ENCODE measurements around the gene ASCC1.

DNA sequence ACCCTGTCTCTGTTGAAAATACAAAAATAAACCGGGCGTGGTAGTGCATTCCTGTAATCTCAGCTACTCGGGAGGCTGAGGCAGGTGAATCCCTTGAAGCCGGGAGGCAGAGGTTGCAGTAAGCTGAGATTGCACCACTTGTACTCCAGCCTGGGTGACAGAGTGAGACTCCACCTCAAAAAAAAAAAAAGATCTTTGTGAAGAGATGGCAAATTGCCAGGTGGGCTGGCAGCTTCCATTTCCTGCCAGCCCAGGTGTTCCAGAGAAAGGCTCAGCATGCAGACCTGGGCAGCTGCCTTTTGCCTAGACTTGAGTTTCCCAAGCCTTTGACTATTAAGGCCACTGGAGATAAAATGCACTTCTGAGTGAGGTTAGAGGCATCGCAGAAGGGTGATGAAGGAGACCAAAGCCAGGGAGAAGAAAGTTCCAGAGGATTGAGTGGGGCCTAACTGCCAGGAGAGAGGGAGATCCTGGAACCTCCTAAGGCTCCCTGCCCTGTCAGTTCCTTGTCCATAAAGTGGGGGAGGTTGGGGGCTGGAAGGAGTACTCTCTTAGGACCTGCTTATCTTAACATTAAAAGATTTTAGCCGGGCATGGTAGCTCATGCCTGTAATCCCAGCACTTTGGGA is 47.7 kb upstream of the ASCC1 start:
- TF ChIP-seq, protein P1, sequence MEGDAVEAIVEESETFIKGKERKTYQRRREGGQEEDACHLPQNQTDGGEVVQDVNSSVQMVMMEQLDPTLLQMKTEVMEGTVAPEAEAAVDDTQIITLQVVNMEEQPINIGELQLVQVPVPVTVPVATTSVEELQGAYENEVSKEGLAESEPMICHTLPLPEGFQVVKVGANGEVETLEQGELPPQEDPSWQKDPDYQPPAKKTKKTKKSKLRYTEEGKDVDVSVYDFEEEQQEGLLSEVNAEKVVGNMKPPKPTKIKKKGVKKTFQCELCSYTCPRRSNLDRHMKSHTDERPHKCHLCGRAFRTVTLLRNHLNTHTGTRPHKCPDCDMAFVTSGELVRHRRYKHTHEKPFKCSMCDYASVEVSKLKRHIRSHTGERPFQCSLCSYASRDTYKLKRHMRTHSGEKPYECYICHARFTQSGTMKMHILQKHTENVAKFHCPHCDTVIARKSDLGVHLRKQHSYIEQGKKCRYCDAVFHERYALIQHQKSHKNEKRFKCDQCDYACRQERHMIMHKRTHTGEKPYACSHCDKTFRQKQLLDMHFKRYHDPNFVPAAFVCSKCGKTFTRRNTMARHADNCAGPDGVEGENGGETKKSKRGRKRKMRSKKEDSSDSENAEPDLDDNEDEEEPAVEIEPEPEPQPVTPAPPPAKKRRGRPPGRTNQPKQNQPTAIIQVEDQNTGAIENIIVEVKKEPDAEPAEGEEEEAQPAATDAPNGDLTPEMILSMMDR (IDR thresholded peaks at IDR 0.05; ENCODE audit: insufficient read depth, low read length, poor library complexity, severe bottlenecking) = no peak
- no peak for TF ChIP-seq EZH2phosphoT487 (conservative IDR thresholded peaks at IDR 0.05; ENCODE audit: low read length)

Data from SU-DHL-6 (cell line).